Astrocyte of the cerebellum (primary cell): ENCODE data around the gene ATP2C2.
"Not testable (repeated sequence)": the region's sequence is repeated elsewhere in the genome, so short reads cannot be mapped to it uniquely, and the experiment has no call there.

ENCODE experiments used
- DNase-seq: peaks from one replicate; pipeline ENCODE4 v3.0.0-alpha.2; 2011; ENCODE audit warnings: low read depth
- H3K4me3 ChIP-seq: 2 replicates; pipeline ENCODE4 v1.5.1; 2011; ENCODE audit warnings: mild to moderate bottlenecking, low read depth, low read length, moderate library complexity
- in situ Hi-C: cut with HindIII; loops from 2 replicates; pipeline ENCODE4 v1.10.0; 2017; ENCODE audit warnings: low sequenced_read_pairs
- TF ChIP-seq, protein P1 (sequence below): IDR thresholded peaks from 2 replicates; pipeline ENCODE4 v1.5.1; 2012; ENCODE audit warnings: low read length, low read depth, moderate library complexity, mild to moderate bottlenecking; ENCODE audit errors: missing control alignments

The ATP2C2 gene

DNA sequence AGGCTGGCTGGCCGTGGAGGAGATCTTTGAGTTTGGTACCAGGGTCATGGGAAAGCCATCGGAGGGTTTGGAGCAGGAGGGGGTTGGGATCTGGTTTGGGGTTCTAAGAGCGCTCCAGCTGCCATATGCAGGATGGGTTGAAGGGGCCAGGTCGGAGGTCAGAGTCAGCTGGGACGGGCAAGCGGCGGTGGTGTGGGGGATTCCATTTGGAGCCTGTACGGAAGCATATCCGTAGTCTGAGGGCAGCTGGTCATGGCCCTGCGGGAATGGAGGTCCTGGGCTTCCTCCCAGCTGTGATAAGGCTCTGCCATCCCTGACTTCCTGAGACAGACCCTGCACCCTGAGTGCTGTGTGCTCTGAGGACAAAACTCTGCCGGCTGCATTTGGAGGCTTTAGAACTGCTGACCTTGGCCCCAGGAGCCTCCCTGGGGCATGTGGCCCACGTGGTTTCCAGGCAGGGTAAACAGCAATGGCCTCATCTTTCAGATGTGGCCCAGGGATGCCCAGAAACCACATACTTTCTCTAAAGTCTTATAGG, 46.5 kb downstream of the ATP2C2 start:
- no peak for DNase-seq
- in situ Hi-C loops, result loop anchor here (5.0 kb wide), 1 partner anchor 43 kb away; no protein-coding TSS in a partner anchor
- H3K4me3 ChIP-seq, result no peak overlapping the region
- TF ChIP-seq, protein P1, sequence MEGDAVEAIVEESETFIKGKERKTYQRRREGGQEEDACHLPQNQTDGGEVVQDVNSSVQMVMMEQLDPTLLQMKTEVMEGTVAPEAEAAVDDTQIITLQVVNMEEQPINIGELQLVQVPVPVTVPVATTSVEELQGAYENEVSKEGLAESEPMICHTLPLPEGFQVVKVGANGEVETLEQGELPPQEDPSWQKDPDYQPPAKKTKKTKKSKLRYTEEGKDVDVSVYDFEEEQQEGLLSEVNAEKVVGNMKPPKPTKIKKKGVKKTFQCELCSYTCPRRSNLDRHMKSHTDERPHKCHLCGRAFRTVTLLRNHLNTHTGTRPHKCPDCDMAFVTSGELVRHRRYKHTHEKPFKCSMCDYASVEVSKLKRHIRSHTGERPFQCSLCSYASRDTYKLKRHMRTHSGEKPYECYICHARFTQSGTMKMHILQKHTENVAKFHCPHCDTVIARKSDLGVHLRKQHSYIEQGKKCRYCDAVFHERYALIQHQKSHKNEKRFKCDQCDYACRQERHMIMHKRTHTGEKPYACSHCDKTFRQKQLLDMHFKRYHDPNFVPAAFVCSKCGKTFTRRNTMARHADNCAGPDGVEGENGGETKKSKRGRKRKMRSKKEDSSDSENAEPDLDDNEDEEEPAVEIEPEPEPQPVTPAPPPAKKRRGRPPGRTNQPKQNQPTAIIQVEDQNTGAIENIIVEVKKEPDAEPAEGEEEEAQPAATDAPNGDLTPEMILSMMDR, result no peak

DNA sequence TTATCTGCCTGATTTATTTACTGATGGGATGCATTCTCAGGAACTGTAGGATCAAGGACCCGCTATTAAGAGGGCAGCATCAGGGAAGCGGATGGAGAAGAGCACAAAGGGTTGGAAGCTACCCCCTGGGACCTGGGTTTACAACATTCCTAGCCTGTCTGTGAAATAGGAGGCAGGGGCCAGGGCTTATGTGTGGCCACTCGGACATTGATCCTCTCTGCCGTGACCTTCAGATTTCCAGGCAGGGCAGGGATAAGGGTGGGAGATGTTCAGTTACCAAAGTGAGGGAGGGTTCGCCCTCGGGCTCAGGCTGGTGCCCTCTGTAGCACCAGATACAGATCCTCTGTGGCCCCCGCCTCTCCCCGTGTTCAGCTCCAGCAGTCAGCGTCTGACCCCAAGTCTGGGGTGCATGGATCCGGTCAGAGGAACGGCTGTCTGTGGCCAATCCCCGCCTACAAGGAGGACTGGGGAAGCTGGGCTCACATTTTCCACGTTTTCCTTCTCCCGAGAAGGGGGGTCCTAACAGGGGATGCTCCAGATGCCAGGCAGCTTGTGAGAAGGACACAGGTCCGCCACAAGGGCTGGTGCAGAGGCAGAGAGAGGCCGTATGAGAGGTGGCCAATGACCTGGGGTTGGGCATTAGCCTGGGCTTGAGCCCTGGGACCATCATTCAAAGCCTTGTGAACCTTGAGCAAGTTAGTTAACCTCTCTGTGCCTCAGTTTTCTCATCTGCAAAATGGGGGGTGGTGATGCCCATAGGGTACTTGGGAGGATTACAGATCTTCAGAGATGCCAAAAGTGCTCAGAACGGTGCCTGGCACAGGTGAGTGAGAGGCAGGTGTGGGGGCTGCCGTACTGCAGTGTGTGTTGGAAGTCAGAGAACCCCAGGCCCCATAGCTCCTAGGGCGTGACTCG, 48.3 kb downstream of the ATP2C2 start:
- no peak overlapping the region for H3K4me3 ChIP-seq
- in situ Hi-C loops, result no loop called here
- DNase-seq, result no peak
- TF ChIP-seq, protein P1, result no peak

DNA sequence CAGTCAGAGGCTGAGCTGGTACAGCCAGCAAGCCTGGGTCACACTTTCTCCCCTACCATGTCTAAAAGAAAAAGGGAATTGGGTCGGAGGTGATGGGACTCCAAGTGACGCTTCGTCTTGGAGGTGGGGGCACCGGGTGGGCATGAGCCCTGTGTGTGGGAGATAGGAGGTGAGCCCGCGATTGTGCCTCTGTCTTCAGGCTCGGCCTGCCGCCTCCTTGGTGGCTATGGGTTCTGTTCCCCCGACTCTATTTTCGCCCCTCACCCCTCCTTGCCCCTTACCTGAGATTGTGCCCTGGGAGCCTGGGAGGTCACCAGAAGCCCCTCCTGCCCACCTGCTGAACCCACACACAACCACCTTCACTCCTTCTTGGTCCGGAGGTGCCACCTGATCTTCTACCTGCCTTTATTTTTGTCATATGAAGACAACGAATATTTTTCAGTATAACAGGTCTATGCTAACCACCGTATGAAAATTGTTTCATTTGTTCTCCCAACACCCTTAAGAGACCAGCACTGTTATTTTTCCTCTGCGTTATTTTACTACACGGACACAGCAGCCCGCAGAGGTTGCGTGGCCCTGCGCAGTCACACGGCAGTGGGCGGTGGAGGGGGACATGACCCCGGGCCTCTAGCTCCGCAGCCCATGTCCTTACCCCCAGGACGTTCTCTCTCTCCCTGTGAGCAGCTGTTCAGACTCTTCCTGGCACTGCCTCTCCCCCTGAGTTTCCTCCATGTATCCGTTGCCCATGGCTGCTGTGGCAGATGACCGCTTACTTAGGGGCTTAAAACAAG, 49.9 kb downstream of the ATP2C2 start:
- no peak overlapping the region for H3K4me3 ChIP-seq
- in situ Hi-C loops, result no loop called here
- DNase-seq, result no peak
- TF ChIP-seq, protein P1, result no peak

DNA sequence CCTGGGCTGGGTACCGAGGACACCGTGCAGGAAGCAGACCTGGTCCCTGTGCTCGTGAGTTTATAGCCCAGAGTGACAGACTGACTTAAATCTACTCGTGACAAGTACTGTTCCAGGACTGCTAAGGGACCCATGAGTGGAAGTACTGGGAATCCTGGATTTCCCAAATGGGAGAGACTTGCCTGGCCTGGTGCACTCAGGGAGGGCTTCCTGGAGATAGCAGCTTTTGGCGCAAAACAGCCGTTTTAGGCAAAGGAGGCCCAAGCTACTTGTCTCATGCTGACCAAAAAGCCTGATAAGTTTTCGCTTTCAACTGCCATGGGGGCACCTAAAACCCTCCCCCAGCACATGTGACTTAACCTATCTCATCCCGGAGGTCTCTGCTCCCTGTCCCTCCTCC, 51.4 kb downstream of the ATP2C2 start:
- no peak for DNase-seq
- no peak overlapping the region for H3K4me3 ChIP-seq
- TF ChIP-seq, protein P1, result no peak
- in situ Hi-C loops, result no loop called here

DNA sequence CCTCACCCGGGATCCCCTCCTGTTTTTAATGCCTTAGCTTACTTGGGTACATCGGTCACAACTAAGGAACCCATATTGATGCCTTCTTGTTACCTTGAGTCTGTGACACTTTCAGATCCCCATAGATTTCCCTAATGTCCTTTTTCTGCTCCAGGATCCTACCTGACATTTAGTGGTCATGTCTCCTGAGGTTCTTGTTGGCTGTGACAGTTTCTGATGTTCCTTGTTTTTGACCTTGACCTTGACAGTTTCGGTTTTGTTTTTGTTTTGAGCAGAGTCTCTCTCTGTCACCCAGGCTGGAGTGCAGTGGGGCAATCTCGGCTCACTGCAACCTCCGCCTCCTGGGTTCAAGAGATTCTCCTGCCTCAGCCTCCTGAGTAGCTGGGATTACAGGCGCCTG, 52.2 kb downstream of the ATP2C2 start:
- in situ Hi-C loops, H3K4me3 ChIP-seq, DNase-seq: not testable (repeated sequence)

DNA sequence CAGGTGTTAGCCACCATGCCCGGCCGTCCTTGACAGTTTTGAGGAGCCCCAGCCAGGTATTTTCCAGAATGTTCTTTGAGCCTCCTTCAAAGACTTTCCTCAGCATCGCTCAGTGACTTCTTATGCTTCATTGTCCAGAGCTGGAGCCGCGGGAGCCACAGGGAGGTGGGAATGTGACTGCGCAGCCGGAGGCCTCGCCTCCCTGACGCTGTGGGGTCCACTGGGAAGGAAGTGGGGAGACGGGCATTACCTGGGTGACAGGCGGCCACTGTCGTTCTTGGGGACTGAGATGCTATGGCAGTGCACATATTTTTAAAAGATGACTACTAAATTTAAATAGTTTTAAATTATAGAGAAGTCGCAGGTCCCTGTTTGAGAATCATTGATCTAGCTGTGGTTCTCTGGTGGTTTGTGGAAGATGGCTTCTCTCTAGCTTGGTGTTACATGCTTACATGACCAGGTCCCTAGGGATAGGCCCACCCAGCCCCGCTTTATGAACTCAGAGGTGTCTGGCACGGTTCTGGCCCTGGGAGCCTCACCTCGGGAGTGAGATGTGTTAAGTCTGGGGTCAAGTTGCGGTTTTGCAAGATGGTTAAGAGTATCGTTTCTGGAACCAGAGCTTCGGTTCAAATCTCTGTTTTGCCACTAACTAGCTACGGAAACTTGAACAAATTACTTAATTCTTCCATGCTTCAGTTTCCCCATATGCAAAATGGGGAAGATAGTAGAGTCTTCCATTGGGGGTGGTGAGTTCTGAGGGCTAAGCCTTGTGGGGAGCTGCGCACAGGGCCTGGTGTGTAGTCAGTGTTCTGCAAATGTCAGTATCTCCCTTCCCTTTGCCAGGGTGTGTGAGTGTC, 53.0 kb downstream of the ATP2C2 start:
- no peak for DNase-seq
- TF ChIP-seq, protein P1, result no peak
- in situ Hi-C loops, result no loop called here
- H3K4me3 ChIP-seq, result no peak overlapping the region
